Kidney (tissue), 14 donors: Measurements from ENCODE around the gene MASP1. TPM values are rescaled to one million over a fixed set of nuclear protein-coding genes. Genes with fewer than 3 reads are reported as not detected.

ENCODE experiments used
- DNase-seq, 5 donors: peaks; one replicate each; pipeline ENCODE4 v3.0.0-alpha.2; 2013 to 2020
- FAIRE-seq: peaks from 2 replicates; lab custom pipeline; 2012; peaks lifted over from hg19 to GRCh38; lab: Jason Lieb, UNC
- H3K27ac ChIP-seq, 2 donors: one replicate each; pipeline ENCODE4 v1.7.0; 2013; ENCODE audit warnings: low read depth in 2 of 2, low read length in 2 of 2, inconsistent platforms in 1 of 2
- H3K27me3 ChIP-seq: one replicate; pipeline ENCODE4 v1.7.1; 2013; ENCODE audit warnings: low read length, inconsistent platforms; ENCODE audit not compliant: control insufficient read depth, insufficient read depth
- H3K36me3 ChIP-seq, 3 donors: one replicate each; pipeline versions ENCODE4 v1.7.0 to v1.7.1; 2013; ENCODE audit warnings: low read length in 3 of 3, control low read depth in 1 of 3, inconsistent platforms in 1 of 3; ENCODE audit not compliant: insufficient read depth in 3 of 3, control insufficient read depth in 2 of 3
- H3K4me1 ChIP-seq, 3 donors: one replicate each; pipeline versions ENCODE4 v1.7.0 to v1.7.1; 2013; ENCODE audit warnings: low read length in 3 of 3, inconsistent platforms in 1 of 3, low read depth in 1 of 3; ENCODE audit not compliant: control insufficient read depth in 2 of 3, insufficient read depth in 2 of 3
- H3K4me3 ChIP-seq, 3 donors: one replicate each; pipeline versions ENCODE4 v1.7.0 to v1.8.1; 2013; ENCODE audit warnings: low read length in 3 of 3, control low read depth in 1 of 3, inconsistent platforms in 1 of 3
- H3K9ac ChIP-seq, 3 donors: one replicate each; pipeline versions ENCODE4 v1.7.0 to v1.7.1; 2013; ENCODE audit warnings: low read length in 3 of 3, control low read depth in 1 of 3, inconsistent platforms in 1 of 3
- H3K9me3 ChIP-seq, 3 donors: one replicate each; pipeline versions ENCODE4 v1.7.0 to v1.7.1; 2013; ENCODE audit warnings: low read length in 3 of 3, control low read depth in 1 of 3, inconsistent platforms in 1 of 3; ENCODE audit not compliant: control insufficient read depth in 2 of 3, insufficient read depth in 1 of 3
- intact Hi-C: fragments of 100-400 bp; cut with DNase I; formaldehyde crosslinking; loops from one replicate; pipeline ENCODE4 v1.11.1; 2022
- polyA plus RNA-seq: library from polyadenylated mRNA; stranded (reverse); fragments of 350-450 nt; fragmentation: Illumina TruSeq; extraction: RNeasy Lipid Tissue Mini Kit (QIAGEN cat#74804); gene quantifications from one replicate; pipeline ENCODE4 v1.2.3, GENCODE V29; 2014; ENCODE audit warnings: low read depth, low replicate concordance; ENCODE audit not compliant: insufficient read depth
- total RNA-seq: library from RNA; stranded (reverse); fragmentation: NEBNext Ultra II Directional; extraction: Animal tissue kit (Norgen Biotek cat#: 25700); gene quantifications from one replicate; pipeline ENCODE4 v1.2.1, GENCODE V29; 2021
- TF ChIP-seq, protein P1 (sequence below): IDR thresholded peaks from 3 replicates; pipeline ENCODE4 v1.5.1; 2012; ENCODE audit warnings: mild to moderate bottlenecking, moderate library complexity, borderline replicate concordance; ENCODE audit not compliant: insufficient read depth; ENCODE audit errors: extremely low read depth
- donor health status: control.
- donor health status: control.
- donor health status: control.
- donor health status: control.
- donor health status: control.
- donor health status: DM: yes; HTN: yes; CAD: no.
- donor health status: Normal renal cell carcinoma (clear cell type).

The MASP1 gene
- total and polyA plus RNA-seq, 2 donors from 2014 or later: 2.8 to 4.8 TPM

DNA sequence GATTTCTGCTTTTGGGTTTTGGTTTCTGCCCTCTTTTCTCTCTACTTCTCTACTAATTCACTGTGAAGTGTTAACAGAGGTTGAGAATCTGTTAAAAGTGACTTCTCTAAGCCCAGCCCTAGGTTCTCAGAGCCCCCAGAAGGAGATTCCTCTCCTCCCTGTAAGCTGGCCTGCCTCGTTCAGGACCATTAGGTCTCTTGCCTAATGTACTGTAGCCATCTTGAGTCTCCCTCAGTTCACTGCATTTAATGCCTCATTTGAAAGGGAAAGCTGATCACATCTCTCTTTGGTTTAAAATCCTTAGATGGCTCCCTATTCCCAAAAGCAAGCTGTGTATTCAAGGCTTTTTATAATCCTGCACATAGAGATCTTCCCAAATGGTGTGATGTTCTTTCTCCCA lies 77.9 kb downstream of the MASP1 start:
- H3K9me3 ChIP-seq: no peaks in the 10 kb centered on the region
- intact Hi-C loops: no loop called here
- no peak overlapping the region for H3K9ac ChIP-seq
- H3K4me3 ChIP-seq: no peak overlapping the region
- H3K27me3 ChIP-seq: no peaks in the 10 kb centered on the region
- H3K36me3 ChIP-seq: no peaks in the 10 kb centered on the region
- TF ChIP-seq, protein P1, sequence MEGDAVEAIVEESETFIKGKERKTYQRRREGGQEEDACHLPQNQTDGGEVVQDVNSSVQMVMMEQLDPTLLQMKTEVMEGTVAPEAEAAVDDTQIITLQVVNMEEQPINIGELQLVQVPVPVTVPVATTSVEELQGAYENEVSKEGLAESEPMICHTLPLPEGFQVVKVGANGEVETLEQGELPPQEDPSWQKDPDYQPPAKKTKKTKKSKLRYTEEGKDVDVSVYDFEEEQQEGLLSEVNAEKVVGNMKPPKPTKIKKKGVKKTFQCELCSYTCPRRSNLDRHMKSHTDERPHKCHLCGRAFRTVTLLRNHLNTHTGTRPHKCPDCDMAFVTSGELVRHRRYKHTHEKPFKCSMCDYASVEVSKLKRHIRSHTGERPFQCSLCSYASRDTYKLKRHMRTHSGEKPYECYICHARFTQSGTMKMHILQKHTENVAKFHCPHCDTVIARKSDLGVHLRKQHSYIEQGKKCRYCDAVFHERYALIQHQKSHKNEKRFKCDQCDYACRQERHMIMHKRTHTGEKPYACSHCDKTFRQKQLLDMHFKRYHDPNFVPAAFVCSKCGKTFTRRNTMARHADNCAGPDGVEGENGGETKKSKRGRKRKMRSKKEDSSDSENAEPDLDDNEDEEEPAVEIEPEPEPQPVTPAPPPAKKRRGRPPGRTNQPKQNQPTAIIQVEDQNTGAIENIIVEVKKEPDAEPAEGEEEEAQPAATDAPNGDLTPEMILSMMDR: no peak
- no peak for FAIRE-seq
- peaks cover 0 to 5% (median 2%) of the 10 kb centered on the region in 3 donors for H3K4me1 ChIP-seq
- H3K27ac ChIP-seq: no peak overlapping the region
- DNase-seq: peak in 4 of 5 donors; percentile 45 to 85 (median 68)

DNA sequence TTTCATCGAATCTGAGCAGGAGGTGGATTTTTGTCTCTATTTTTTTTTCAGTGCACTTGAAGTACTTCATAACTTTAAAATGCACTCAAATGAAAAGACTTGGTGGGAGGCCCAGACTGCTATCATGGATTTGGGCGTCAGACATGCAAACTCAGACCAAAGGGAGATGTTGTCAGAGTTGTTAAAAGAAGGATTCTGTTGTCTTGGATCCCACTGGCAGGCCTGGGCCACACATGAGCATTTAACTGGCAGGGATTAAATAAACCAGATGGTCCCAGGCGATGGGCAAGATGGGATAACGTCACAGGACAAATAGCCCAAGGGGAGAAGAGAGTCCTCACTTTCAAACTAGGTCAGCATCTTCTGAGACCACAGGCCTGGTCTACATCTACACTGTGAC lies 78.8 kb downstream of the MASP1 start:
- Histone ChIP-seq H3K9ac (no peak overlapping the region), H3K27me3 (no peaks in the 10 kb centered on the region), H3K27ac (no peak overlapping the region), H3K4me1 (peaks cover 0 to 5% (median 2%) of the 10 kb centered on the region in 3 donors), H3K36me3 (no peaks in the 10 kb centered on the region), H3K9me3 (no peaks in the 10 kb centered on the region), H3K4me3 (no peak overlapping the region)
- DNase-seq: no peak
- intact Hi-C loops: no loop called here
- FAIRE-seq: no peak
- TF ChIP-seq, protein P1: no peak

DNA sequence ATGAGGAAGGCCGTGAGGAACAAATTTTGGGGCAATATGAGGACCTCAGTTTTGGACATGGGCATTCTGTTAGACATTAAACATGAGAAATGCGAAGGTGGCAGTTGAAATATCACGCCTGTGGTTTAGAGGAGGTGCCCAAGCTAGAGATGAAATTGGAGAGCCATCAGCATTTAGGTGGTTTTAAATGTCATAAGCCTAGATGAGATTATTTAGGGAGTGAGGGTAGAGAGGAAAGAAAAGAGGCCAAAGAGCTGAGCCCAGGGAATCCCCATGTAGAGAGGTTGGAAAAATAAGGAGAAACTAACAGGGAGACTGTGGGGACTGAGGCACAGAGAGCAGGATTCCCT lies 79.4 kb downstream of the MASP1 start:
- intact Hi-C loops: no loop called here
- peaks cover 0 to 5% (median 2%) of the 10 kb centered on the region in 3 donors for H3K4me1 ChIP-seq
- no peaks in the 10 kb centered on the region for H3K9me3 ChIP-seq
- H3K36me3 ChIP-seq: no peaks in the 10 kb centered on the region
- TF ChIP-seq, protein P1: no peak
- no peak overlapping the region for H3K27ac ChIP-seq
- no peak overlapping the region for H3K9ac ChIP-seq
- H3K27me3 ChIP-seq: no peaks in the 10 kb centered on the region
- FAIRE-seq (no peak), DNase-seq (no peak)
- H3K4me3 ChIP-seq: no peak overlapping the region
